Measurements from ENCODE around the gene FUOM.

The FUOM gene

DNA sequence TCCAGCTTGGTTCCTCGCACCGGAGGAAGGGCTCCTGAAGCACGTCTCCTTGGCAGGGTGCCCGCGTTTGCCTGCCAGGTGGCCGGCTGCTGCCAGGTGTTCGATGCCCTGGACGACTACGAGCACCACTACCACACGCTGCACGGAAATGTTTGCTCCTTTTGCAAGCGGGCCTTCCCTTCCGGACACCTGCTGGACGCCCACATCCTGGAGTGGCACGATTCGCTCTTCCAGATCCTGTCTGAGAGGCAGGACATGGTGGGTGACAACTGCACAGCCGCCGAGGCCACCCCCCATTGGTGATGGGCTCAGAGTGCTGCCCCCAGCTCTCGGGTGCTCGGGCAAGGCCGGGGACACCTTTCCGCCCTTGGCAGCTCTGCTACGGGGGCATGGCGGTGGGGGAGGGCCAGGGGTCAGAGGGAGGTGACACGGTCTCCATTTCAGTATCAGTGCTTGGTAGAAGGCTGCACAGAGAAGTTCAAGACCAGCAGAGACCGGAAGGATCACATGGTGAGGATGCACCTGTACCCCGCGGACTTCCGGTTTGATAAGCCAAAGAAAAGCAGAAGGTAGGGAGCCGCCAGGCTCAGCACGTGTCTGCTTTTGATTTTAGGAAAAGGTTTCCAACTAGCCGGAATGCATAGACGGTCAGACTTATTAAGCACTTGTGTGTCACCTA, 48.0 kb downstream of the FUOM start:
- no peak for DNase-seq

DNA sequence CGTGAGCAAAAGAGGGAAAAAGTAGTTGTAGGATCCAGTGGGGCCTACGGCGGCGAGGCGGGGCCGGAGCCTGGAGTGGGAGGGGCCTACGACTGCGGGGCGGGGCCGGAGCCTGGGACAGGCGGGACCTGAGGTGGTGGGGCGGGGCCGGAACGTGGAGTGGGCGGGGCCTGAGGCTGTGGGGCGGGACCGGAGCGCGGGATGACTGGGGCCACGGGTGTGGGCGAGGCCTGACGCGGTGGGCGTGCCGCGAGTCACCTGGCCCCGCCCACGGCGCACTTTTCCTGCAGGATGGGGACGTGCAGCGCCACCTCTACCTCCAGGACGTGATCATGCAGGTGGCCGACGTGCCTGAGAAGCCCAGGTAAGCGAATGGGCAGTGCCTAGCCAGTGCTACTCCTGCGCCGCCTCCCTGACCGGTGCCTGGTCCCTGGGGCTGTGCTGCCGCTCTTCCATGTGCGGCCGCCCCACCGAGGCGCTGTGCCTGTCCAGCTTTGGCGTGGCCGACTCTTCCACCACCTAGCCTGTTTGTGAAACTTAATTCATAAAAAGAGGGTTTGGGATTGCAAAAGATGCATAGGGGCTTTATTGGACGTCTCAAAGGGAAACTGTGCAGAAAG, 48.6 kb downstream of the FUOM start:
- peak; percentile 64 for DNase-seq

DNA sequence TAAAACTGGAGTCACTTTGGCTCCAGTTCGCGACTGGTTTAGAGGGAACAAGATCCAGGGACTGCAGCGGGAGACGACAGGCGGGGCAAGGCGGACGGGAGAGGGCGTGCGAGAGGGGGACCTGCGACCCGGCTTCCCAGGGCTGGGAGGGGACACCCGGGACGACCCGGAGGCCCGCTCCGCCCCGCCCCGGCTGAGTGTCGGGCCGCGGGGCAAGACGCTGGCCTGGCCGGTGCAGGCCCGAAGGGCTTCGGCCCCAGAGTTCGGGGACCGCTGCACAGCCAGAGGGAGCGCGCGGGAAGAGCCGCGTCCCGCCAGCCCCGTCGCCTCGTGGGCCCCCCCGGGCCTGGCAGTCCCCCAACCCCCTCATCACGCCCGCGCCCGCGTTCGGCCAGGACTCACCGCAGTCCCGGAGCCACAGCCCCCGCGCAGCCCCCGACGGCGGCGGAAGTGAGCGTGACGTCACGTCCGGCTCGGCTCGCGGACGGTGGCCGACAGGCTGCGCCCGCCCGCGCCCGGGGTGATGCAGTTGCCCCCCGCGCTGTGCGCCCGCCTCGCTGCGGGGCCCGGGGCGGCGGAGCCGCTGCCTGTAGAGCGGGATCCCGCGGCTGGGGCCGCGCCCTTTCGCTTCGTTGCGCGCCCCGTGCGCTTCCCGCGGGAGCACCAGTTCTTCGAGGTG, 49.3 kb downstream of the FUOM start, which contains the start of the genes TUBGCP2 and ZNF511:
TUBGCP2 (minus strand) TSS at position 452 of the 679 bp plus-strand sequence. CDS start 5,931 bp downstream, outside the sequence.
ZNF511 (plus strand) TSS at position 494 of the 679 bp plus-strand sequence; CDS start at position 524, 30 bp downstream.
- peak; percentile 59 for DNase-seq

DNA sequence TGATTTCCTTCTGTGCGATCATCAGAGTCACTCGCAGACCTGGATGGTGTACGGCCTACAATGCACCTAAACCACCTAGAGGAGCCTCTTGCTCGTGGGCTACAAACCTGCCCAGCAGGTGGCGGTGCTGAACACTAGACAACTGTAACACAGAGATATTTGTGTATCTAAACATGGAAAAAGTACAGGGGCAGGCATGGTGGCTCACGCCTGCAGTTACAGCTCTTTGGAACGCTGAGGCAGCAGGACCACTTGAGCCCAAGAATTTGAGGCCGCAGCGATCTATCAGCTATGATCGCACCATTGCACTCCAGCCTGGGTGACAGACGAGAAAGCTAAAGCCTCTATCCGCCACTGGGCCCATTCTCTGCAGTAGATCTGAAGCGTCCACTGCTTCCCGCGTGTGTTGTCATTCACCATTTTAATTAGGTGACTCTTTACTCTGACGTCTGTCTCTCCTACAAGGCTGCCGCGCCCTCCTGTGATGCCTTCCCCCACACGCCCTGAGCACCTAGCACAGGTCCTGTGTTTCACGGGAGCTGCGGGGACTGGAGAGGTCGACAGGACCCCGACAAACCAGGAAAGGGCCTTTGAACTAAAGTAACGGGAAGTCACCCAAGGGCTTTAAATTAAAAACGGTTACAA, 49.9 kb downstream of the FUOM start:
- peak; percentile 42 for DNase-seq

DNA sequence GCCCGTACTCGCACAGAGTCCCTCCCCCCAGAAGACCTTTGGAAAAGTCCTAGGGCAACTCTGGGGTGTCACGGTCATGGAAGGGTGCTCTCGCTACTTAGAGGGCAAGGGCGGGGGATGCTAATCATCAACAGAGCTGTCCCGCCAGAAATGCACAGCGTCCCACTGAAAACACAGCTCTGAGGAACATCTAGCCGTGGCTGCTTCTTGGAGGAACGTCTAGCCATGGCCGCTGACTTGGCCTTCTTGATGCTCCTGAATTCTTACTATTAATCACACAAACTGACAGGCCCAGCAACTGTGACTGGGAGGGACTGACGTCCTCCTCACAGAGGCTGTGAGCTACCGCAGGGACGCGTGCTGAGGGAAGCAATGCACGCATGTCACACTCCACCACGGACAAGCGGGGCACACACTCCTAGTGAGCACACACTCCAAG, 50.9 kb downstream of the FUOM start:
- DNase-seq = no peak

DNA sequence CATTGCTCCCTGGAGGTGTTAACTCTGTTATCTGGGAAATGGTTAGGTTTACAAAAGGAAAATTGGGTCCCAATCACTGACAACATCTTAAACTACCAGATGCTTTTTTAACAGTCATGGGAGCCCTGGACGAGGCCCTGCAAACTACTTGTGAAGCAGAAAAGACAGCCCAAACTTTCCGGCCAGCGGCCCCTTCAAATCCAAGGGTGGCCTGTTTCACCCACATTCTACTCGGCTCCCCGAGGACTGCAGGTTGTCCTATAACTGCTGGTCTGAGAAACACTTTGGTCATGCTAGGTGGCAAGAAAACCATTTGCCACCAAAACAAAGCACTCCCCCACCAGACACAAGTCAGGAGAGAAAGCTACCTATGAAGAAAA, 51.7 kb downstream of the FUOM start:
- no peak for DNase-seq
